T-cell (primary cell): ENCODE measurements around the gene TJP2. TPM values are rescaled to one million over a fixed set of nuclear protein-coding genes. Genes with fewer than 3 reads are reported as not detected.

Experiments
- ATAC-seq, 4 experiments: fragments of 200-7000 bp in 3 of 4; fragments of 150-1000 bp in 1 of 4; cut with Tn5 transposase; replicated peaks in 1 of 4; 1 replicate in 3 of 4; 2 replicates in 1 of 4; pipeline ENCODE4 v1.10.0; 2021; ENCODE audit warnings: moderate library complexity in 3 of 4, mild to moderate bottlenecking in 2 of 4, moderate number of reproducible peaks in 1 of 4
- CTCF ChIA-PET, 2 donors: fragments of 300-600 bp; sonication (Branson Sonifier 250); formaldehyde crosslinking; loops; one replicate each; lab custom pipeline; 2022; ENCODE audit warnings: antibody characterized with exemption in 2 of 2; lab: Charles Lee
- POLR2A ChIA-PET, 2 donors: fragments of 300-600 bp; sonication (Branson Sonifier 250); formaldehyde crosslinking; loops; one replicate each; lab custom pipeline; 2022; ENCODE audit warnings: antibody characterized with exemption in 2 of 2; lab: Charles Lee
- DNase-seq, 35 experiments: peaks; one replicate each; pipeline versions ENCODE4 v3.0.0 to v3.0.0-alpha.2; 2013 to 2023
- H3K27ac ChIP-seq: one replicate; pipeline ENCODE4 v1.5.1; 2013; ENCODE audit warnings: low read length
- H3K27me3 ChIP-seq, 2 experiments: replicated peaks in 1 of 2; 1 replicate in 1 of 2; 2 replicates in 1 of 2; pipeline versions ENCODE4 v1.6.1 to v1.7.0; 2013; ENCODE audit warnings: low read length in 1 of 2, mixed read lengths in 1 of 2; ENCODE audit not compliant: control insufficient read depth in 2 of 2, insufficient read depth in 2 of 2; ENCODE audit errors: extremely low read depth in 1 of 2
- H3K36me3 ChIP-seq, 2 donors: 1 replicate in 1 of 2; 2 replicates in 1 of 2; pipeline versions ENCODE4 v1.6.1 to v1.7.0; 2013; ENCODE audit warnings: low read length in 1 of 2; ENCODE audit not compliant: control insufficient read depth in 2 of 2, insufficient read depth in 1 of 2; ENCODE audit errors: extremely low read depth in 1 of 2
- H3K4me1 ChIP-seq, 2 experiments: 1 replicate in 1 of 2; 2 replicates in 1 of 2; pipeline versions ENCODE4 v1.6.1 to v1.7.0; 2013; ENCODE audit warnings: low read length in 2 of 2, mixed read lengths in 1 of 2; ENCODE audit not compliant: insufficient read depth in 2 of 2, control insufficient read depth in 1 of 2; ENCODE audit errors: extremely low read depth in 1 of 2
- H3K4me3 ChIP-seq, 2 donors: 1 replicate in 1 of 2; 2 replicates in 1 of 2; pipeline versions ENCODE4 v1.5.1 to v1.7.0; 2013; ENCODE audit warnings: mild to moderate bottlenecking in 2 of 2, low read length in 1 of 2, moderate library complexity in 1 of 2; ENCODE audit not compliant: control insufficient read depth in 1 of 2; ENCODE audit errors: extremely low read depth in 1 of 2
- H3K9me3 ChIP-seq: 2 replicates; pipeline ENCODE4 v1.7.0; 2013
- H3K27ac Mint-ChIP-seq, 2 donors: one replicate each; pipeline ENCODE4 v1.8.0; 2020 to 2021; ENCODE audit warnings: mild to moderate bottlenecking in 2 of 2, mixed read lengths in 2 of 2
- H3K27me3 Mint-ChIP-seq, 2 donors: one replicate each; pipeline ENCODE4 v1.8.0; 2021 to 2022; ENCODE audit warnings: mixed read lengths in 2 of 2
- H3K36me3 Mint-ChIP-seq: one replicate; pipeline ENCODE4 v1.8.0; 2021; ENCODE audit warnings: mixed read lengths
- H3K4me1 Mint-ChIP-seq, 3 donors: one replicate each; pipeline ENCODE4 v1.8.0; 2020 to 2022; ENCODE audit warnings: mixed read lengths in 3 of 3, mild to moderate bottlenecking in 1 of 3
- H3K4me3 Mint-ChIP-seq, 3 donors: one replicate each; pipeline ENCODE4 v1.8.0; 2020 to 2022; ENCODE audit warnings: mild to moderate bottlenecking in 3 of 3, mixed read lengths in 3 of 3, moderate library complexity in 3 of 3
- H3K9me3 Mint-ChIP-seq, 3 donors: one replicate each; pipeline ENCODE4 v1.8.0; 2020 to 2022; ENCODE audit warnings: mixed read lengths in 3 of 3
- WGBS: methylation state at CpG from one replicate; pipeline ENCODE4 v1.1.5; 2013; ENCODE audit warnings: missing lambda C conversion rate; ENCODE audit not compliant: insufficient coverage; 5-methylcytosine and 5-hydroxymethylcytosine counted together
- total RNA-seq, 35 experiments: library from RNA in 6 of 35; stranded (reverse) in 6 of 35; fragments of 120-200 nt in 1 of 35; gene quantifications; one replicate each; pipeline versions ENCODE4 v1.2.1 to v1.2.4 and lab custom pipeline; 2013 to 2026

The TJP2 gene
- total RNA-seq, 5 donors from 2014 or later (not counting 1 experiment from before 2014, with no cell fraction given) = 6.4 to 10.4 (median 6.6) TPM

DNA sequence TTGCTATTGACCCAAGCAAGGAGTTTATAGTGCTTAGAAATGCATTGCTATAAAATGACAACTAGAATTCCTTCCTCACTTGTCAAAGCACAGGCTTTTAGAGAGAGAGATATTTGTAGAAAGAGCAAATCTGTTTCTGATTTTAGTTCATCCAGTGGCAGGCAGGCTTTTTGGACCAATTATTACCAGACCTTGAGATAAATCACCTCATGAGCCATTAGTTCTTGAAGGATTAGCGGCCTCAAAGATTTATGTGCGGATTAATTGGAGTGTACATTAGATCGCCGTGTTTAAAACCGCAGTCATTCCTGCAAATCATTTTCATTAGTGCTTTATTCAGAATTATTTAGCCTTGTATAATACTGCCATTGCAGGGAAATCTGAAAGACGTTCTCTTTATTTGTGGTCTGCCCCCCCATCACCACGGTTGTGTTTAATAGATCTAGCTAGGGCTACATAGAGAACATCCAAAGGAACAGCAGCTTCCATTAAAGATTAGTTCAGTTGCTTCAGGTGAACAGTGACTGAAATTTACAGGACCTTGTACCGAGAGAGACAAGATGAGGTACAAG, 28.8 kb upstream of the TJP2 start:
- Mint-ChIP-seq H3K36me3 (no peaks in the 10 kb centered on the region), H3K27ac (no peak overlapping the region), H3K4me1 (peaks cover 0 to 4% (median 0%) of the 10 kb centered on the region in 3 donors), H3K4me3 (no peak overlapping the region), H3K9me3 (no peaks in the 10 kb centered on the region), H3K27me3 (no peaks in the 10 kb centered on the region)
- Histone ChIP-seq H3K4me3 (no peak overlapping the region), H3K9me3 (no peaks in the 10 kb centered on the region), H3K27ac (no peak overlapping the region), H3K36me3 (no peaks in the 10 kb centered on the region), H3K27me3 (no peaks in the 10 kb centered on the region), H3K4me1 (no peaks in the 10 kb centered on the region)
- 100% methylated on average over 1 of the region's 8 CpGs for WGBS
- ChIA-PET CTCF (interaction anchor here in 1 of 2 donors (0.5 kb wide), 1 partner anchor 48 kb away, joined by 3 read pairs; no protein-coding TSS in a partner anchor), POLR2A (no interaction called here)
- no peak for ATAC-seq
- DNase-seq = no peak

DNA sequence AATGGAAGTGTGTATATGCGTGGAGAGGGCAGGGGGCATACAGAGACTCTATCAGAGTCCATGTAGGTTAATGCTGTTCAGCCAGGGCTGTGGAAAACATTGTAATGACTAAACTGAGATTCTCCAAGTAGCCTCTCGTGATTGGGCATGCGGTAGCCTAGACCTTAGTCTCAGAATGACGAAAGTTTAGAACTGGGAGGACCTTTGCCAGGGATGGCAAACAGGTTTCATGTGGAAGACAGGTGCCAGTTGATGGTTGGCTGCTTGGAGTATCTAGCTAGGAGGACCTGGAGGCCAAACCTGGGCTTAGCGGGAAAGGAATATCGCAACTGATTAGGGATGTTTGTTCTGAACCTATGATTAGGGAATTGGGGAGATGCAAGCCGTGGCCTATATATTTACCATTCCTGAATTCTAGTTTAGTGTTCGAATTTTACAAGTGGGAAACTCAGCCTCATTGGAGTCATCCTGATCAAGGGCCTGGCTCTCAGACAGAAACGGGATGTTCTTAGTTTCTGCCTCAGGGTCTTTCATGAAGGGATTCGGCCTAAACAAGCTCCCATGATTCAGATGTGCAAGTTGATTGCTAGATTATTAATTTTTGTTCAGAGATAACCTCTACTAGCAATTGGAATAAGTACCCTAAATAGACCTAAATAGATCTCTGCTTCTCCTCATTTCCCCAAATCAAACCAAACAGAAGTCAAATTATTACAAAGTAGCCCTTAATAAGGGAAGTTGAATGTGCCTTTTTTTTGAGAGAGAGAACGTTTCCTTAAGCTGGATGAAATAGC, 26.8 kb upstream of the TJP2 start:
- ATAC-seq = no peak
- no peaks in the 10 kb centered on the region for H3K9me3 Mint-ChIP-seq

DNA sequence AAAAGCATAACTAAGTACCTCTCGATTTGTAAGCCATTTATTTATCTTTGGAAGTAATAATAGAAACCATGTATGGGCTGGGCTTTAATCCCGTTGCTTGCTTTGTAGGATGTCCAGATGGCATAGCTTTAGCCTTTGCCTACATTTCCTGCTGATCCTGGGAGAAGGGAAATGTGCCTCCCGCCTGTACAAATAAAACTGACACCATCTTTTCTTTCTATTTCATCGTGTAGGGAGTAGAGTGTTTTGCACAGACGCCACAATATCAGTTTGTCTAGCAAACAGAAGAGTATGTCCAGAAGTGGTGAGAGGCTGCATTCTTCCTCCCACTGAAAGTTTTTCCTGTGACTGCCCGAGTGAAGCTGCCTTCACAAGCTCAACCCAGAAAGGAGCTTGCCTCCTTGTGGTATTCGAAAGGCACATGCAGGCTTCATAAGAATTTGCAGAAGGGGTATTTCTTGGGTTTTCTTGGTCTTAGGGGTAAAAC, 24.7 kb upstream of the TJP2 start:
- H3K9me3 Mint-ChIP-seq = no peaks in the 10 kb centered on the region
- H3K27me3 ChIP-seq = no peaks in the 10 kb centered on the region
- 63% methylated on average over 1 of the region's 7 CpGs for WGBS
- H3K9me3 ChIP-seq = no peaks in the 10 kb centered on the region
- H3K4me1 Mint-ChIP-seq = no peaks in the 10 kb centered on the region
- no peaks in the 10 kb centered on the region for H3K4me1 ChIP-seq
- H3K27ac Mint-ChIP-seq = no peak overlapping the region
- DNase-seq (no peak), ATAC-seq (no peak)
- H3K4me3 ChIP-seq = no peak overlapping the region
- H3K27ac ChIP-seq = no peak overlapping the region
- CTCF ChIA-PET = interaction anchor here in 1 of 2 donors (1.0 kb wide), 1 partner anchor 9 kb away, joined by 3 read pairs; no protein-coding TSS in a partner anchor
- POLR2A ChIA-PET = interaction anchor here in 1 of 2 donors (0.6 kb wide), 2 partner anchors 10 to 14 kb away, joined by 3 to 8 read pairs; no protein-coding TSS in a partner anchor
- H3K27me3 Mint-ChIP-seq = no peaks in the 10 kb centered on the region
- peaks cover 9% of the 10 kb centered on the region for H3K36me3 Mint-ChIP-seq
- no peaks in the 10 kb centered on the region for H3K36me3 ChIP-seq
- no peak overlapping the region for H3K4me3 Mint-ChIP-seq

More for the DNA sequence above, 26.8 kb upstream of the TJP2 start:
- no peak overlapping the region for H3K27ac Mint-ChIP-seq
- Histone ChIP-seq H3K4me3 (no peak overlapping the region), H3K36me3 (no peaks in the 10 kb centered on the region), H3K27me3 (no peaks in the 10 kb centered on the region), H3K27ac (no peak overlapping the region), H3K4me1 (no peaks in the 10 kb centered on the region), H3K9me3 (no peaks in the 10 kb centered on the region)
- no peak overlapping the region for H3K4me3 Mint-ChIP-seq
- no peaks in the 10 kb centered on the region for H3K27me3 Mint-ChIP-seq
- DNase-seq = no peak
- ChIA-PET POLR2A (no interaction called here), CTCF (no interaction called here)
- peaks cover 7% of the 10 kb centered on the region for H3K36me3 Mint-ChIP-seq
- peaks cover 0 to 2% (median 0%) of the 10 kb centered on the region in 3 donors for H3K4me1 Mint-ChIP-seq
- WGBS = over 99% methylated on average over 7 of the region's 11 CpGs

DNA sequence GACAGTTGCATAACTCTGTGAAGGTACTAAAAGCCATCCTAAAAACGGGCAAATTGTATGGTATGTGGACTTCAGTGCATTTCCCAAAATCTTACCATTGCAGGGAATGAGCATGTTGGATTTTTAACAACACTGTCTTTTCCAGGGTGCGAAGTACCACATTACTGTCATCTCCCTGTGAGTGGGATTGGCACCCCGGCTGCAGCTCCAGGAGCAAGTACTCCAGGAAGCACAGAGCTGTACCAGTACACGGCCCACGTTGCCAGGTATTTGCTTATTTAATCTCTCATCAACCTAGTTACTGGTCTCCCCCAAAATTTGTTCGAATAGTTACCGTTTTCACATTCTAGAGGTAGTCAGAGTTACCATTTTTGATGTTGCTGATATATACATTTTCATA, 22.6 kb upstream of the TJP2 start:
- no peaks in the 10 kb centered on the region for H3K36me3 ChIP-seq
- Mint-ChIP-seq H3K27ac (no peak overlapping the region), H3K9me3 (no peaks in the 10 kb centered on the region), H3K4me3 (no peak overlapping the region), H3K36me3 (peaks cover 9% of the 10 kb centered on the region), H3K4me1 (no peaks in the 10 kb centered on the region), H3K27me3 (no peaks in the 10 kb centered on the region)
- DNase-seq (no peak), ATAC-seq (no peak)
- no peaks in the 10 kb centered on the region for H3K27me3 ChIP-seq
- POLR2A ChIA-PET = interaction anchor here in 1 of 2 donors (0.6 kb wide), 1 partner anchor 31 kb away, joined by 9 read pairs; no protein-coding TSS in a partner anchor
- no peaks in the 10 kb centered on the region for H3K9me3 ChIP-seq
- H3K27ac ChIP-seq = no peak overlapping the region
- CTCF ChIA-PET = interaction anchor here in 1 of 2 donors (0.6 kb wide), 1 partner anchor 39 kb away, joined by 4 read pairs; no protein-coding TSS in a partner anchor
- H3K4me3 ChIP-seq = no peak overlapping the region
- no peaks in the 10 kb centered on the region for H3K4me1 ChIP-seq
- WGBS = 96% methylated on average over 2 of the region's 7 CpGs

DNA sequence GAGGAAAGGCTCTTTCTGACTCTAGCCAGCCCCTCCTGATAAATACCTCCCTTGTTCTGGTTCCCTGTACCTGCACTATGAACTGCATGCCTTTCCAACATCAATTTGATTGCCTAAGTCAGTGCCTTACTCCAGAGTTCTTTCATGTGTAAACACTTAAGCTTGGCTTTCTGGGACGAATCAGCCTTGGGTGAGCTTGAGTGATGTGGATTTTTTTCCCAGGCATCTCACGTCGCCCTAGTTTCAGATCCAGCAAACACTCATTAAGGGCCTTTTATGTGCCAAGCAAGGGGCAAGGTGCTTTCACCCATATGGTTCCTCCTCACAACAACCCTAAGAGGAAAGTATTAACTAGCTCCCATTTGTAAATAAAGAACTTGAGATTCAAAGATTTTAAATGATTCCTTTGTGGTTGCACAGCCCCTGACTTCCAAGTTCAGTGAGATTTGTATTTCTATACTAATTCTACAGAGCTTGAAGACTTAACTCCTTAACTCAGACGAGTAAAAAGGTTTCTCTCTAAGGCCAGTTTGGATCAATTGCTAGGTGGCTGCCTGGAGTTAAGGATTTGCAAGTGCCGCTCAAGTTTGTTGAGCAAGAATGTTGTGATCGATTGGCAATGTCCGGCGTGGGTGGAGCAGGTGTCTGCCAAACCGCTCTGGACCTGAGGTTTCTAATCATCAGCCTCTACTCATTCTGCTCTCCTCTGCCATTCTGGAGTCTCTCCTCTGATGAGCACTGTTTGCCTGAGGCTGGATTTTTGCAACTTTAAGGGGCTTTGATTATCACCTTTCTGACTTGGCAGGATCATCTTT, 20.2 kb upstream of the TJP2 start:
- 95% methylated on average over 4 of the region's 9 CpGs for WGBS
- H3K27ac Mint-ChIP-seq = no peak overlapping the region
- no peaks in the 10 kb centered on the region for H3K9me3 ChIP-seq

More for the DNA sequence above, 20.2 kb upstream of the TJP2 start:
- Mint-ChIP-seq H3K27me3 (no peaks in the 10 kb centered on the region), H3K36me3 (peaks cover 9% of the 10 kb centered on the region), H3K9me3 (no peaks in the 10 kb centered on the region), H3K4me3 (no peak overlapping the region), H3K4me1 (no peaks in the 10 kb centered on the region)
- Histone ChIP-seq H3K27ac (no peak overlapping the region), H3K4me3 (no peak overlapping the region), H3K27me3 (no peaks in the 10 kb centered on the region), H3K4me1 (no peaks in the 10 kb centered on the region), H3K36me3 (no peaks in the 10 kb centered on the region)
- DNase-seq (no peak), ATAC-seq (no peak)
- CTCF ChIA-PET = interaction anchor here (0.8 to 1.0 kb wide), 2 partner anchors 39 kb away, joined by 3 to 5 read pairs; no protein-coding TSS in a partner anchor
- POLR2A ChIA-PET = no interaction called here
